ENCODE data around the gene IL6R. TPM values are rescaled to one million over a fixed set of nuclear protein-coding genes. Genes with fewer than 3 reads are reported as not detected.
"Not testable (repeated sequence)": the region's sequence is repeated elsewhere in the genome, so short reads cannot be mapped to it uniquely, and the experiment has no call there.

IL6R gene
- total RNA-seq (10 to 100 TPM; 76.0 to 87.9 (median 80.8) TPM), total RNA-seq (54.5 to 293 (median 162) reads per million in 29 experiments)
- 76.4 TPM for total RNA-seq (2013)

DNA sequence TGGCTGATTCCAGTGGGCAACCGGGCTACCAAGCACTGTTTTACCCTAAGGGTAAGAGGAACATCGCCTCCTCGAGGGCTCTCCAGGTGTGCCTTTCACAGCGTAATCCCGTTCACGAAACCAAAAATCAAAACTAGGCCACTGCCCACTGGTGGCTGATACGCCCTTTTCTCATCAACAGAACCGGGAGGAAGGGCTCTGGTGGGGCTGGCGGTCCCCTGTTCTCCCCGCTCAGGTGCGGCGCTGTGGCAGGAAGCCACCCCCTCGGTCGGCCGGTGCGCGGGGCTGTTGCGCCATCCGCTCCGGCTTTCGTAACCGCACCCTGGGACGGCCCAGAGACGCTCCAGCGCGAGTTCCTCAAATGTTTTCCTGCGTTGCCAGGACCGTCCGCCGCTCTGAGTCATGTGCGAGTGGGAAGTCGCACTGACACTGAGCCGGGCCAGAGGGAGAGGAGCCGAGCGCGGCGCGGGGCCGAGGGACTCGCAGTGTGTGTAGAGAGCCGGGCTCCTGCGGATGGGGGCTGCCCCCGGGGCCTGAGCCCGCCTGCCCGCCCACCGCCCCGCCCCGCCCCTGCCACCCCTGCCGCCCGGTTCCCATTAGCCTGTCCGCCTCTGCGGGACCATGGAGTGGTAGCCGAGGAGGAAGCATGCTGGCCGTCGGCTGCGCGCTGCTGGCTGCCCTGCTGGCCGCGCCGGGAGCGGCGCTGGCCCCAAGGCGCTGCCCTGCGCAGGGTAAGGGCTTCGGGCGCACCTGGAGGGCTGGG is at the start of gene IL6R:
Gene IL6R (plus strand): TSS at position 360 of the 763 bp plus-strand sequence. CDS start 287 bp downstream, at position 647.
- Mint-ChIP-seq H3K4me3 (peak within 1 kb of the TSS; percentile 92 to 93 (median 92)), H3K27me3 (no peaks in the 10 kb centered on the region), H3K9me3 (no peaks in the 10 kb centered on the region), H3K4me1 (peaks cover 77 to 87% (median 79%) of the 10 kb centered on the region in 3 donors), H3K27ac (peak within 1 kb of the TSS; percentile 98 to 99), H3K36me3 (no peaks in the 10 kb centered on the region)
- ATAC-seq (replicated peaks in 1 of 4) (peak; percentile 60 to 69 (median 62)), DNase-seq (peak; percentile 52 to 85 (median 68))
- POLR2A ChIA-PET: no interaction called here
- peak within 1 kb of the TSS; percentile 78 for H3K27ac ChIP-seq (ENCODE audit: low read length)
- peak within 1 kb of the TSS; percentile 84 to 87 for H3K4me3 ChIP-seq (ENCODE audit: control insufficient read depth in 1 of 2, extremely low read depth in 1 of 2, low read length in 1 of 2)
- no peaks in the 10 kb centered on the region for H3K36me3 ChIP-seq (ENCODE audit: control insufficient read depth in 2 of 2, extremely low read depth in 1 of 2, insufficient read depth in 1 of 2, low read length in 1 of 2)
- CTCF ChIA-PET: no interaction called here
- H3K4me1 ChIP-seq (ENCODE audit: control insufficient read depth in 1 of 2, extremely low read depth in 1 of 2, insufficient read depth in 2 of 2, low read length in 2 of 2): peaks cover 52 to 82% of the 10 kb centered on the region in 2 experiments
- H3K9me3 ChIP-seq: no peaks in the 10 kb centered on the region
- WGBS (ENCODE audit: insufficient coverage): under 1% methylated on average over 53 of the region's 66 CpGs
- no peaks in the 10 kb centered on the region for H3K27me3 ChIP-seq (replicated peaks in 1 of 2; ENCODE audit: control insufficient read depth in 2 of 2, extremely low read depth in 1 of 2, insufficient read depth in 2 of 2, low read length in 1 of 2)

DNA sequence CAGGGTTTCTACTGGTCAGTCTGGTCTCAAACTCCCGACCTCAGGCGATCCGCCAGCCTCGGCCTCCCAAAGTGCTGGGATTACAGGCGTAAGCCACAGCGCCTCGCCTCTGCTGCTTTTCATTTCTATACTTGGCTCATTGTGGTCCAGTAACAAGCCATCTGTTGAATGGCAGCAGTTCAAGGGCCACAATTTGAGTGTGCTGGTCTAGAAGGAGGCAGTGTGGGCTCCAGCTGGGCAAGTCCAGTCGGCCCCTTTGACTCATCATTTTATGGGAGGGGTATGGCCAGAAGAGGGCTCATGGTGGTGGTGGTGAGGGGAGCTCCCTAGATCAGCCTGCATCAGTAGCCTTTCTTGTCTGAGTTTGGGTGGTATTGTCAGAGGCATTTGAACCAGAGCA is 46.6 kb upstream of the IL6R start:
- DNase-seq (no peak), ATAC-seq (replicated peaks in 1 of 4) (no peak)
- Histone ChIP-seq H3K36me3 (ENCODE audit: control insufficient read depth in 2 of 2, extremely low read depth in 1 of 2, insufficient read depth in 1 of 2, low read length in 1 of 2) (no peaks in the 10 kb centered on the region), H3K27ac (ENCODE audit: low read length) (no peak overlapping the region), H3K4me1 (ENCODE audit: control insufficient read depth in 1 of 2, extremely low read depth in 1 of 2, insufficient read depth in 2 of 2, low read length in 2 of 2) (peaks cover 3 to 12% of the 10 kb centered on the region in 2 experiments), H3K9me3 (no peaks in the 10 kb centered on the region), H3K27me3 (replicated peaks in 1 of 2; ENCODE audit: control insufficient read depth in 2 of 2, extremely low read depth in 1 of 2, insufficient read depth in 2 of 2, low read length in 1 of 2) (no peaks in the 10 kb centered on the region), H3K4me3 (ENCODE audit: control insufficient read depth in 1 of 2, extremely low read depth in 1 of 2, low read length in 1 of 2) (no peak overlapping the region)
- H3K4me1 Mint-ChIP-seq: peaks cover 9 to 17% (median 12%) of the 10 kb centered on the region in 3 donors
- CTCF ChIA-PET: no interaction called here
- H3K4me3 Mint-ChIP-seq: no peak overlapping the region
- POLR2A ChIA-PET: no interaction called here
- no peaks in the 10 kb centered on the region for H3K36me3 Mint-ChIP-seq
- H3K27me3 Mint-ChIP-seq: no peaks in the 10 kb centered on the region
- 93% methylated on average over 8 of the region's 8 CpGs for WGBS (ENCODE audit: insufficient coverage)
- no peak overlapping the region for H3K27ac Mint-ChIP-seq
- no peaks in the 10 kb centered on the region for H3K9me3 Mint-ChIP-seq

DNA sequence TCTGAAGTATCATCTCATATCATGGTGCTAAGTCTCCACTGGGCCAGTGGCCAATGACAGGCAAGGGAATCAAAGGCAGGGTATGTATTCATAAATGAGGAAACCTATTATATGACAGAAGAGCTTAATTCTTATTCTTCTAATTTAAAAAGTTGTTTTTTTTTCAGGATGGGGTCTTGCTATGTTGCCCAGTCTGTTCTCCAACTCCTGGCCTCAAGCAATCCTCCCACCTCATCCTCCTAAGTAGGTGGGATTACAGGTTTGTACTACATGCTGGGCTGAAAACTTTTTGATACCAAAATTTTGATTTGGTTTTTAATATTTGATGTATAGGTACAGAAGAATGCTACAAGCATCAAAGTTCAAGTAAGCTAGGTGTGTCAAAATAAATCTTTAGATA is 44.9 kb upstream of the IL6R start:
- Mint-ChIP-seq H3K27me3 (no peaks in the 10 kb centered on the region), H3K4me1 (peaks cover 0 to 6% (median 3%) of the 10 kb centered on the region in 3 donors), H3K27ac (no peak overlapping the region), H3K4me3 (no peak overlapping the region), H3K9me3 (no peaks in the 10 kb centered on the region), H3K36me3 (no peaks in the 10 kb centered on the region)
- Histone ChIP-seq H3K36me3 (ENCODE audit: control insufficient read depth in 2 of 2, extremely low read depth in 1 of 2, insufficient read depth in 1 of 2, low read length in 1 of 2) (no peaks in the 10 kb centered on the region), H3K9me3 (no peaks in the 10 kb centered on the region), H3K27me3 (replicated peaks in 1 of 2; ENCODE audit: control insufficient read depth in 2 of 2, extremely low read depth in 1 of 2, insufficient read depth in 2 of 2, low read length in 1 of 2) (no peaks in the 10 kb centered on the region), H3K4me1 (ENCODE audit: control insufficient read depth in 1 of 2, extremely low read depth in 1 of 2, insufficient read depth in 2 of 2, low read length in 2 of 2) (peaks cover 0 to 2% of the 10 kb centered on the region in 2 experiments), H3K27ac (ENCODE audit: low read length) (no peak overlapping the region), H3K4me3 (ENCODE audit: control insufficient read depth in 1 of 2, extremely low read depth in 1 of 2, low read length in 1 of 2) (no peak overlapping the region)
- DNase-seq (no peak), ATAC-seq (replicated peaks in 1 of 4) (no peak)
- ChIA-PET POLR2A (no interaction called here), CTCF (interaction anchor here in 1 of 2 donors (1.2 kb wide), 1 partner anchor 9 kb away, joined by 3 read pairs; no protein-coding TSS in a partner anchor)

DNA sequence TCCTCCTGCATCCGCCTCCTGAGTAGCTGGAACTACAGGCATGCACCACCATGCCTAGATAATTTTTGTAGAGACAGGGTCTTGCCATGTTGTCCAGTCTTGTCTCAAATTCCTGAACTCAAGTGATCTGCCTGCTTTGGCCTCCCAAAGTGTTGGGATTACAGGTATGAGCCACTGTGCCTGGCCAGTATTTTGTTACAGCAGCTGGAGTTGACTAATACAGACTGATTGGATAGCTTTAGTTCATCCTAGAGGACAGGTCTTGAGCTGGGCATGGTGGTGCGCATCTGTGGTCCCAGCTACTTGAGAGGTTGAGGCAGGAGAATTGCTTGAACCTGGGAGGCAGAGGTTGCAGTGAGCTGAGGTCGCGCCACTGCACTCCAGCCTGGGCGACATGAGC is 44.3 kb upstream of the IL6R start:
- H3K4me1 Mint-ChIP-seq; H3K27ac Mint-ChIP-seq; H3K4me1 ChIP-seq (ENCODE audit: control insufficient read depth in 1 of 2, extremely low read depth in 1 of 2, insufficient read depth in 2 of 2, low read length in 2 of 2); ATAC-seq (replicated peaks in 1 of 4); H3K27ac ChIP-seq (ENCODE audit: low read length); DNase-seq; H3K36me3 Mint-ChIP-seq; H3K4me3 ChIP-seq (ENCODE audit: control insufficient read depth in 1 of 2, extremely low read depth in 1 of 2, low read length in 1 of 2); POLR2A ChIA-PET; H3K27me3 ChIP-seq (replicated peaks in 1 of 2; ENCODE audit: control insufficient read depth in 2 of 2, extremely low read depth in 1 of 2, insufficient read depth in 2 of 2, low read length in 1 of 2); H3K9me3 Mint-ChIP-seq; H3K9me3 ChIP-seq; H3K27me3 Mint-ChIP-seq; H3K4me3 Mint-ChIP-seq; H3K36me3 ChIP-seq (ENCODE audit: control insufficient read depth in 2 of 2, extremely low read depth in 1 of 2, insufficient read depth in 1 of 2, low read length in 1 of 2): not testable (repeated sequence)
- CTCF ChIA-PET: interaction anchor here in 1 of 2 donors (1.2 kb wide), 2 partner anchors 9 to 42 kb away, joined by 3 read pairs; no protein-coding TSS in a partner anchor
- WGBS (ENCODE audit: insufficient coverage): 20% methylated on average over 1 of the region's 5 CpGs

DNA sequence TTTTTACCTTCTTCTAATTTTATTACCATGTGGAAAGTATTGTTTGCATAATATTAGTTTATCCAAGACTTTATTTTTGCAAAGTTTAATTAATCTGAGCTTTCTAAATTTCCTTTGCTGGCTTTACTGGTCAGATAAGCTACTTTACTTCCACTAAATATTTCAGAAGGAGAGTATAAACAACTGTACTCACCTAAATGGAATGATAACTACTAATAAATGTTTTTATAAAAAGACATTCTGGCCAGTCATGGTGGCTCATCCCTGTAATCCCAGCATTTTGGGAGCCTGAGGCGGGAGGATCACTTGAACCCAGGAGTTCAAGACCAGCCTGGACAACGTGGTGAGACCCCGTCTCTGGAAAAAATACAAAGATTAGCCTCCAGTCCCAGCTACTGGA is 43.8 kb upstream of the IL6R start:
- Mint-ChIP-seq H3K27ac (no peak overlapping the region), H3K27me3 (no peaks in the 10 kb centered on the region), H3K4me3 (no peak overlapping the region), H3K4me1 (peaks cover 3 to 5% (median 4%) of the 10 kb centered on the region in 3 donors), H3K9me3 (no peaks in the 10 kb centered on the region), H3K36me3 (no peaks in the 10 kb centered on the region)
- H3K9me3 ChIP-seq: no peaks in the 10 kb centered on the region
- H3K27me3 ChIP-seq (replicated peaks in 1 of 2; ENCODE audit: control insufficient read depth in 2 of 2, extremely low read depth in 1 of 2, insufficient read depth in 2 of 2, low read length in 1 of 2): no peaks in the 10 kb centered on the region
- ATAC-seq (replicated peaks in 1 of 4) (no peak), DNase-seq (no peak)
- POLR2A ChIA-PET: interaction anchor here (0.6 kb wide), 2 partner anchors 24 to 101 kb away, joined by 3 to 6 read pairs; no protein-coding TSS in a partner anchor
- no peaks in the 10 kb centered on the region for H3K36me3 ChIP-seq (ENCODE audit: control insufficient read depth in 2 of 2, extremely low read depth in 1 of 2, insufficient read depth in 1 of 2, low read length in 1 of 2)
- CTCF ChIA-PET: interaction anchor here in 1 of 2 donors (0.6 to 1.2 kb wide), 4 partner anchors 10 to 644 kb away, joined by 3 read pairs; no protein-coding TSS in a partner anchor
- H3K4me3 ChIP-seq (ENCODE audit: control insufficient read depth in 1 of 2, extremely low read depth in 1 of 2, low read length in 1 of 2): no peak overlapping the region
- WGBS (ENCODE audit: insufficient coverage): no CpG with 5 or more reads among the region's 3 CpGs
- peaks cover 0 to 2% of the 10 kb centered on the region in 2 experiments for H3K4me1 ChIP-seq (ENCODE audit: control insufficient read depth in 1 of 2, extremely low read depth in 1 of 2, insufficient read depth in 2 of 2, low read length in 2 of 2)
- no peak overlapping the region for H3K27ac ChIP-seq (ENCODE audit: low read length)

DNA sequence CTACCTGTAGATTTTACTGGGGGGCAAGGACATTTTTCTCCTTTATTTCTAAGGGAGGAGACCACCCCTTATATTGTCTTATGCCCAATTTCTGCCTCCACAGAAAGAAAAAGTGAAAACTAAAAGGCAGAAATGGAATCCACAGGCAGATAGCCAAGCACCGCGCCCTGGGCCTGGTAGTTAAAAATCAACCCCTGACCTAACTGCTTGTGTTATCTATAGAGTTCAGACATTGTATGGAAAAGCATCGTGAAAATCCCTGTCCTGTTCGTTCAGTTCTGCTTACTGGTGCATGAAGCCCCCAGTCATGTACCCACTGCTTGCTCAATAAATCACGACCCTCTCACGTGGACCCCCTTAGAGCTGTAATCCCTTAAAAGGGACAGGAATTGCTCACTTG is 33.7 kb upstream of the IL6R start:
- ChIA-PET CTCF (interaction anchor here in 1 of 2 donors (0.6 kb wide), 1 partner anchor 10 kb away, joined by 4 read pairs; no protein-coding TSS in a partner anchor), POLR2A (interaction anchor here in 1 of 2 donors (0.6 kb wide), 2 partner anchors 344 to 836 kb away, joined by 4 read pairs; no protein-coding TSS in a partner anchor)
- peaks cover 0 to 5% of the 10 kb centered on the region in 2 experiments for H3K4me1 ChIP-seq (ENCODE audit: control insufficient read depth in 1 of 2, extremely low read depth in 1 of 2, insufficient read depth in 2 of 2, low read length in 2 of 2)
- no peaks in the 10 kb centered on the region for H3K9me3 ChIP-seq
- Mint-ChIP-seq H3K4me3 (no peak overlapping the region), H3K27me3 (no peaks in the 10 kb centered on the region), H3K9me3 (no peaks in the 10 kb centered on the region), H3K27ac (no peak overlapping the region), H3K4me1 (peaks cover 0 to 6% (median 4%) of the 10 kb centered on the region in 3 donors), H3K36me3 (no peaks in the 10 kb centered on the region)
- 92% methylated on average over 3 of the region's 6 CpGs for WGBS (ENCODE audit: insufficient coverage)
- no peak for DNase-seq
- H3K36me3 ChIP-seq (ENCODE audit: control insufficient read depth in 2 of 2, extremely low read depth in 1 of 2, insufficient read depth in 1 of 2, low read length in 1 of 2): no peaks in the 10 kb centered on the region
- no peak for ATAC-seq (replicated peaks in 1 of 4)
- H3K27ac ChIP-seq (ENCODE audit: low read length): no peak overlapping the region
- no peaks in the 10 kb centered on the region for H3K27me3 ChIP-seq (replicated peaks in 1 of 2; ENCODE audit: control insufficient read depth in 2 of 2, extremely low read depth in 1 of 2, insufficient read depth in 2 of 2, low read length in 1 of 2)
- H3K4me3 ChIP-seq (ENCODE audit: control insufficient read depth in 1 of 2, extremely low read depth in 1 of 2, low read length in 1 of 2): no peak overlapping the region
